ENCODE results near the gene TMEM132E.

Gene TMEM132E

DNA sequence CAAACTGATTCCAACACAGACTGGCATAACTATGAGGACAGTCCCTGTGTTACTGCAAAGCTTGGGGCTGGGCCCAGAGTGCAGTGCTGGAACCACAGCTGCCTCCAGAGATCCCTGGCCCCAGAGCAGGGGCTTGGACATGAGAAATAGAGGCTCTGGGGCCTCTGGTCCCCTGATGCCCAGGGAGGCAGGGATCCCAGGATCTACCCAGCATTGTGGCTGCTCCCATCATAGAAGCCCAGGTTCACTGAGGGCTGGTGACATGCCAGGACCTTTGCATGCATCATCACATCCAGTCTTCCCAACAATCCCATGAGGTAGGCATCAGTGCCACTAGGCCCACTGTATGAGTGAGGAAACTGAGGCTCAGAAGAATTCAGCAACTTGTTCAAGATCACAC is 95.8 kb downstream of the TMEM132E start:
- POLR2A ChIA-PET (ENCODE audit: low non-redundant PET): no interaction called here
- no peak for TF ChIP-seq CTCF (conservative IDR thresholded peaks at IDR 0.05; ENCODE audit: low read depth)
- DNase-seq (ENCODE audit: low spot score): no peak
- CTCF ChIA-PET: no interaction called here
- H3K27ac ChIP-seq: no peak overlapping the region

DNA sequence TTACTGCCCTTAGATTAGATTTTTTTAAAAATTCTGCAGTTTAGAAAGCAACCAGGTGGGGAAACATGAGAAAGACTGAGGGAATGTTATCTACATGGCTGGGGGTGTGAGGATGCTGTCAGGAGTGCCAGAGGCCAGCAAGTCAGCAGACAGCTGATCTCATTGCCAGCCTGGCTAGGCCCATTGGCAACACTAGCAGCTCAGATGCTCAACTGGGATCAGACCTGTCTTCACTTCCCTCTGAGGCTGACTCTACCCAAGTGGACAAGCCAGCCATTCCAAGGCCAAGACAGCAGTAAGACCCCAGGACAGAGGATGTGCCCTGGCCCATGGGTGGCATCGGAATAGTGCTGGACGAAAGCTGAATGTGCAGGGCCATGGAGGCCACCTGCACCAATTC is 96.2 kb downstream of the TMEM132E start:
- no peak for TF ChIP-seq CTCF (conservative IDR thresholded peaks at IDR 0.05; ENCODE audit: low read depth)
- CTCF ChIA-PET: no interaction called here
- H3K27ac ChIP-seq: no peak overlapping the region
- POLR2A ChIA-PET (ENCODE audit: low non-redundant PET): no interaction called here
- DNase-seq (ENCODE audit: low spot score): no peak

DNA sequence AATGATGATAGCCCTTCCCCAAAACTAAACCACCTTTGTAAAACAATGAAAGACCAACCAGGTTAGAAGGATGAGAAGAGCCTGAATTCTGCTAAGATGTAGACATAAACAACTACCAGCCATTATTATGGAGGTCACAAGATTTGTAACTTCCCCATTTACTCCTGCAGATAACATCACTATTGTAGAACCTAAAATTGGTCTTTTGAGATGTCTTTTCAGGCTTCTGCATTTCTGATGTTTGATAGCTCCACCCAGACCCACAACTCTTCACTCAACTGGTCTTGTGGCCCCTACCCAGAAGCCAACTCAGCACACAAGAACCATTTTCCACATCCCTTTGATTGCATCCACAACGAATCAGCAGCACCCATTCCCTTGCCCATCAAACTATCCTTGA is 100.8 kb downstream of the TMEM132E start:
- no peak overlapping the region for H3K27ac ChIP-seq
- POLR2A ChIA-PET (ENCODE audit: low non-redundant PET): no interaction called here
- no peak for TF ChIP-seq CTCF (conservative IDR thresholded peaks at IDR 0.05; ENCODE audit: low read depth)
- CTCF ChIA-PET: interaction anchor here (0.7 kb wide), 1 partner anchor 1136 kb away, joined by 3 read pairs; no protein-coding TSS in a partner anchor
- no peak for DNase-seq (ENCODE audit: low spot score)

DNA sequence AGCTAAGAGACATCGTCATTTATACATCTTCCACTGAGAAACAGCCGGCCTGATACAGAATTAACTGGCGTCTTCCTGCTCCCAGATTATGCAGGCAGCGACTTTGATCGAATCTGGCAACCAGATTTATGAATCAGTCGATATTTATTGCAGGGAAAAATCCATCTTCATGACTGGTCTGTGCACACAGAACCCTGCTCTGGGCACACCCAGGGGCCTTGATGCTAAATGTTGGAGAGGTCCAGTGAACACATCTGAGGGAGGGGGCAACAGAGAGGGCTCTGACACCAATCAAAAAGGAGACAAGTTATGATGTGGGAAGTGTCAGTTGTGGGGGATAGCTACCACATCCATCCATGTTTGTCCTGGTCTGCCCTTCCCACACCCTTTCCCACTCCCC is 102.9 kb downstream of the TMEM132E start:
- TF ChIP-seq CTCF (conservative IDR thresholded peaks at IDR 0.05; ENCODE audit: low read depth): no peak
- ChIA-PET POLR2A (ENCODE audit: low non-redundant PET) (no interaction called here), CTCF (interaction anchor here (0.6 kb wide), 1 partner anchor 684 kb away, joined by 3 read pairs; no protein-coding TSS in a partner anchor)
- DNase-seq (ENCODE audit: low spot score): no peak
- no peak overlapping the region for H3K27ac ChIP-seq

DNA sequence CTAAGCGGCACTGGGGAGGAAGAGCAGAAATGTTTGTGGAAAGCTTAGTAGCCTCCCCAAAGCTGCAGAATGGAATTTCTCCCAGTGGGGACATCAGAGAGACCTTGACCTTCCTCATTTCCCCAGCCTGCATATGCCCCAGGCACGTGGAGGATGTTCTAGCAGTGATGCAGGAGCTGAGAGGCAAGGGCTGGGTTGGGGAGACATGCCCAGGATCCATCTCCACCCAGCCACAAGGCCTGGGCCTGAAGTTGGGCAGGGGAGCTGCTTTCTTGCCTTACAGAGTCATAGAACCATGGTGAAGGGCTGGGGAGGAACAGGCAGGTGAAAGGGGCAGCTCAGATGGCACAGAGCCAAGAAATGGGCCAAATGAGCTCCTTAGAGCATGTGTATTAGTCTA is 104.0 kb downstream of the TMEM132E start:
- ChIA-PET POLR2A (ENCODE audit: low non-redundant PET) (no interaction called here), CTCF (no interaction called here)
- TF ChIP-seq CTCF (conservative IDR thresholded peaks at IDR 0.05; ENCODE audit: low read depth): no peak
- no peak overlapping the region for H3K27ac ChIP-seq
- no peak for DNase-seq (ENCODE audit: low spot score)

Measured in RWPE1 (cell line).